ENCODE data around the gene ADO. TPM values are rescaled to one million over a fixed set of nuclear protein-coding genes. Genes with fewer than 3 reads are reported as not detected.
A peak's percentile ranks its signal among the peaks of the same experiment; 100 is the strongest.
"Not testable (repeated sequence)": the region's sequence is repeated elsewhere in the genome, so short reads cannot be mapped to it uniquely, and the experiment has no call there.

The ADO gene
- total RNA-seq, 1 donor from 2014 or later = 35.8 TPM

GRCh38 chr10:62772186-62772974, 32.1 kb upstream of the ADO start:
- DNase-seq (ENCODE audit: low read depth) = no peak
- no peaks in the 10 kb centered on the region for H3K36me3 ChIP-seq (ENCODE audit: control insufficient read depth, insufficient read depth, low read length)
- no peak for TF ChIP-seq CTCF (IDR thresholded peaks at IDR 0.05; ENCODE audit: insufficient read depth, low read length, poor library complexity, severe bottlenecking)
- no peak overlapping the region for H3K4me3 ChIP-seq (ENCODE audit: low read depth, low read length)
- no peaks in the 10 kb centered on the region for H3K27me3 ChIP-seq (ENCODE audit: control insufficient read depth, insufficient read depth, low read length)

GRCh38 chr10:62778125-62778524, 26.4 kb upstream of the ADO start:
- H3K27me3 ChIP-seq (ENCODE audit: control insufficient read depth, insufficient read depth, low read length) = no peaks in the 10 kb centered on the region
- DNase-seq (ENCODE audit: low read depth) = no peak
- no peaks in the 10 kb centered on the region for H3K36me3 ChIP-seq (ENCODE audit: control insufficient read depth, insufficient read depth, low read length)
- no peak for TF ChIP-seq CTCF (IDR thresholded peaks at IDR 0.05; ENCODE audit: insufficient read depth, low read length, poor library complexity, severe bottlenecking)
- H3K4me3 ChIP-seq (ENCODE audit: low read depth, low read length) = no peak overlapping the region

DNA sequence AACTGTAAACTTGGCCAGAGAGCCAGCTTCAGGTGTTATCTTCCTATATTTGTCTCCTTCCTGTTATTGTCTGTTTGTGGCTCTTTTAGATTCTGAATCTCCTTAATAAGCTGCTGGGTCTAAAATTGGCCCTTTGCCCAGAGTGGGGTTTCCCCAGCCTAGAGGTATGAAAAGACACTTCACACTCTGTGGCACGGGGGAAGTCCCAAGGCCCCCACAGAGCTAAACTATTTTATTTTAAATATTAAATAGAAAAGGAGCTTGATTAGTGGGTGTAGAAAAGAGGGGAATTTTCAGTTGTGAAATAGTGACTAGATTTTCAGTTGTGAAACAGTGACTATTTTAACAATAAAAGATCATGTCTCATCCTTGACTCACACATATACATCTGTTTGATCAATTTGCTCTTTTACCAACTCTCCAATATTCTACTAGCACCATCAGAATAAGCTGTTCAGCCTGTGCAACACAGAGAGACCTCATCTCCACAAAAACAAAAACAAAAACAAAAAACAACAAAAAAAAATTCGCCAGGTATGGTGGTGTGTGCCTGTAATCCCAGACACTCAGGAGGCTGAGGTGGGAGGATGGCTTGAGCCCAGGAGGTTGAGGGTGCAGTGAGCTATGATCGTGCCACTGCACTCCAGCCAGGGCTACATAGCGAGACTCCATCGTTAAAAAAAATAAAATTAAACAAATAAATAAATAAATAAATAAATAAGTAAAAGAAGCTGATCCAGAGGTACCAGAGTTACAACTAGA, 24.9 kb upstream of the ADO start:
- peak; percentile 19 for DNase-seq (ENCODE audit: low read depth)
- H3K36me3 ChIP-seq (ENCODE audit: control insufficient read depth, insufficient read depth, low read length) = no peaks in the 10 kb centered on the region
- TF ChIP-seq CTCF (IDR thresholded peaks at IDR 0.05; ENCODE audit: insufficient read depth, low read length, poor library complexity, severe bottlenecking) = no peak
- no peaks in the 10 kb centered on the region for H3K27me3 ChIP-seq (ENCODE audit: control insufficient read depth, insufficient read depth, low read length)
- no peak overlapping the region for H3K4me3 ChIP-seq (ENCODE audit: low read depth, low read length)

DNA sequence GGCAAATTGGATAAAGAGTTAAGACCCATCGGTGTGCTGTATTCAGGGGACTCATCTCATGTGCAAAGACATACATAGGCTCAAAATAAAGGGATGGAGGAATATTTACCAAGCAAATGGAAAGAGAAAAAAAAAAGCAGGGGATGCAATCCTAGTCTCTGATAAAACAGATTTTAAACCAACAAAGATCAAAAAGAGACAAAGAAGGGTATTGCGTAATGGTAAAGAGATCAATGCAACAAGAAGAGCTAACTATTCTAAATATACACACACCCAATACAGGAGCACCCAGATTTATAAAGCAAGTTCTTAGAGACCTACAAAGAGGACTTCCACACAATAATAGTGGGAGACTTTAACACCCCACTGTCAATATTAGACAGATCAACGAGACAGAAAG, 20.0 kb upstream of the ADO start:
- DNase-seq (ENCODE audit: low read depth); H3K27me3 ChIP-seq (ENCODE audit: control insufficient read depth, insufficient read depth, low read length); H3K4me3 ChIP-seq (ENCODE audit: low read depth, low read length); H3K36me3 ChIP-seq (ENCODE audit: control insufficient read depth, insufficient read depth, low read length): not testable (repeated sequence)

DNA sequence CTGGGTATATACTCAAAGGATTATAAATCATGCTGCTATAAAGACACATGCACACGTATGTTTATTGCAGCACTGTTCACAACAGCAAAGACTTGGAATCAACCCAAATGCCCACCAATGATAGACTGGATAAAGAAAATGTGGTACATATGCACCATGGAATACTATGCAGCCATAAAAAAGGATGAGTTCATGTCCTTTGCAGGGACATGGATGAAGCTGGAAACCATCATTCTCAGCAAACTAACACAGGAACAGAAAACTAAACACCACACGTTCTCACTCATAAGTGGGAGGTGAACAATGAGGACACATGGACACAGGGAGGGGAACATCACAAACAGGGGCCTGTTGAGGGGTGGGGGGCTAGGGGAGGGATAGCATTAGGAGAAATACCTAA, 16.2 kb upstream of the ADO start:
- H3K4me3 ChIP-seq (ENCODE audit: low read depth, low read length); H3K27me3 ChIP-seq (ENCODE audit: control insufficient read depth, insufficient read depth, low read length); H3K36me3 ChIP-seq (ENCODE audit: control insufficient read depth, insufficient read depth, low read length); DNase-seq (ENCODE audit: low read depth): not testable (repeated sequence)

- TF ChIP-seq CTCF (IDR thresholded peaks at IDR 0.05; ENCODE audit: insufficient read depth, low read length, poor library complexity, severe bottlenecking) = no peak
- H3K27me3 ChIP-seq (ENCODE audit: control insufficient read depth, insufficient read depth, low read length) = no peaks in the 10 kb centered on the region
- H3K36me3 ChIP-seq (ENCODE audit: control insufficient read depth, insufficient read depth, low read length) = no peaks in the 10 kb centered on the region
- no peak overlapping the region for H3K4me3 ChIP-seq (ENCODE audit: low read depth, low read length)
- DNase-seq (ENCODE audit: low read depth) = no peak
These were observed 15.6 kb upstream of the ADO start for GRCh38 chr10:62788861-62789467.
